NCI-H1436 treated with DMSO at 0.1 percent for 48 hours (cell line): ENCODE measurements around the gene POLR3A.

Experiments
- DNase-seq: peaks from one replicate; lab custom pipeline; 2025; lab: John Stamatoyannopoulos, UW

The POLR3A gene

GRCh38 chr10:77977934-77978333 is 51.4 kb downstream of the POLR3A start:
- DNase-seq, result no peak

GRCh38 chr10:77977016-77977415 is 52.3 kb downstream of the POLR3A start:
- no peak for DNase-seq

GRCh38 chr10:77975086-77975666 is 54.1 kb downstream of the POLR3A start:
- no peak for DNase-seq

GRCh38 chr10:77974396-77975074 is 54.8 kb downstream of the POLR3A start:
- DNase-seq, result no peak

- DNase-seq, result no peak
Observed at GRCh38 chr10:77973276-77973675, 56.0 kb downstream of the POLR3A start.

GRCh38 chr10:77972148-77972547 is 57.2 kb downstream of the POLR3A start:
- no peak for DNase-seq

GRCh38 chr10:77971804-77972144 is 57.5 kb downstream of the POLR3A start:
- no peak for DNase-seq

- DNase-seq, result no peak
Observed at GRCh38 chr10:77970869-77971803, 58.2 kb downstream of the POLR3A start.

GRCh38 chr10:77969114-77969513 is 60.2 kb downstream of the POLR3A start:
- no peak for DNase-seq

GRCh38 chr10:77967611-77968022 is 61.7 kb downstream of the POLR3A start:
- DNase-seq, result no peak

GRCh38 chr10:77965294-77965693 is 64.0 kb downstream of the POLR3A start:
- DNase-seq, result no peak

GRCh38 chr10:77964811-77965210 is 64.5 kb downstream of the POLR3A start:
- DNase-seq, result no peak

- no peak for DNase-seq
Observed at GRCh38 chr10:77963901-77964300, 65.4 kb downstream of the POLR3A start.

- DNase-seq, result no peak
Observed at GRCh38 chr10:77962350-77963146, 66.8 kb downstream of the POLR3A start.

GRCh38 chr10:77961668-77962067 is 67.6 kb downstream of the POLR3A start:
- DNase-seq, result no peak

- no peak for DNase-seq
Observed at GRCh38 chr10:77960829-77961329, 68.4 kb downstream of the POLR3A start.

- DNase-seq, result no peak
Observed at GRCh38 chr10:77959887-77960455, 69.3 kb downstream of the POLR3A start.

- DNase-seq, result no peak
Observed at GRCh38 chr10:77959384-77959783, 69.9 kb downstream of the POLR3A start.

- no peak for DNase-seq
Observed at GRCh38 chr10:77955136-77955535, 74.2 kb downstream of the POLR3A start.

- DNase-seq, result no peak
Observed at GRCh38 chr10:77949167-77949566, 80.1 kb downstream of the POLR3A start.

- DNase-seq, result no peak
Observed at GRCh38 chr10:77946084-77946483, 83.2 kb downstream of the POLR3A start.

GRCh38 chr10:77944519-77944918 is 84.8 kb downstream of the POLR3A start:
- DNase-seq, result no peak
